Astrocyte (in vitro differentiated cells and primary cell): ENCODE data around the gene PI4KA. TPM values are rescaled to one million over a fixed set of nuclear protein-coding genes. Genes with fewer than 3 reads are reported as not detected.

Source experiments
- DNase-seq: peaks from one replicate; pipeline ENCODE4 v3.0.0-alpha.2; 2010; ENCODE audit warnings: low read depth
- FAIRE-seq: peaks from 2 replicates; lab custom pipeline; 2011; peaks lifted over from hg19 to GRCh38; lab: Jason Lieb, UNC
- H2AFZ ChIP-seq: 2 replicates; pipeline ENCODE4 v1.6.0; 2012; ENCODE audit warnings: low read depth, low read length, inconsistent platforms
- H3K27ac ChIP-seq: 2 replicates; pipeline ENCODE4 v1.5.1; 2011; ENCODE audit warnings: low read depth, low read length, inconsistent platforms
- H3K27me3 ChIP-seq: 2 replicates; pipeline ENCODE4 v1.6.0; 2011; ENCODE audit warnings: low read length, inconsistent platforms; ENCODE audit not compliant: insufficient read depth
- H3K36me3 ChIP-seq: 2 replicates; pipeline ENCODE4 v1.5.1; 2011; ENCODE audit warnings: low read length, inconsistent platforms; ENCODE audit not compliant: insufficient read depth
- H3K4me1 ChIP-seq: 2 replicates; pipeline ENCODE4 v1.5.1; 2011; ENCODE audit warnings: low read length, inconsistent platforms; ENCODE audit not compliant: insufficient read depth
- H3K4me2 ChIP-seq: 2 replicates; pipeline ENCODE4 v1.6.0; 2012; ENCODE audit warnings: low read length, inconsistent platforms
- H3K4me3 ChIP-seq: 2 replicates; pipeline ENCODE4 v1.5.1; 2011; ENCODE audit warnings: low read depth, mild to moderate bottlenecking, low read length, inconsistent platforms; ENCODE audit not compliant: insufficient read depth
- H3K79me2 ChIP-seq: 2 replicates; pipeline ENCODE4 v1.6.0; 2012; ENCODE audit warnings: mild to moderate bottlenecking, low read length, inconsistent platforms; ENCODE audit not compliant: insufficient read depth
- H3K9ac ChIP-seq: 2 replicates; pipeline ENCODE4 v1.6.0; 2012; ENCODE audit warnings: mild to moderate bottlenecking, low read length, inconsistent platforms
- H3K9me3 ChIP-seq: 2 replicates; pipeline ENCODE4 v1.5.1; 2012; ENCODE audit warnings: low read depth, mild to moderate bottlenecking, low read length, inconsistent platforms; ENCODE audit not compliant: insufficient read depth
- H4K20me1 ChIP-seq: 2 replicates; pipeline ENCODE4 v1.6.0; 2012; ENCODE audit warnings: low read length, inconsistent platforms; ENCODE audit not compliant: insufficient read depth
- H3K27ac Mint-ChIP-seq: one replicate; pipeline ENCODE4 v1.8.0; 2021; ENCODE audit warnings: mild to moderate bottlenecking, mixed read lengths; ENCODE audit not compliant: unreplicated experiment
- H3K27me3 Mint-ChIP-seq: one replicate; pipeline ENCODE4 v1.8.0; 2021; ENCODE audit warnings: low read depth, mixed read lengths; ENCODE audit not compliant: unreplicated experiment
- H3K36me3 Mint-ChIP-seq: one replicate; pipeline ENCODE4 v1.8.0; 2021; ENCODE audit warnings: low read depth, mixed read lengths; ENCODE audit not compliant: unreplicated experiment
- H3K4me1 Mint-ChIP-seq: one replicate; pipeline ENCODE4 v1.8.0; 2021; ENCODE audit warnings: low read depth, mixed read lengths; ENCODE audit not compliant: unreplicated experiment
- H3K4me3 Mint-ChIP-seq: one replicate; pipeline ENCODE4 v1.8.0; 2021; ENCODE audit warnings: mild to moderate bottlenecking, moderate library complexity, mixed read lengths; ENCODE audit not compliant: unreplicated experiment
- H3K9me3 Mint-ChIP-seq: one replicate; pipeline ENCODE4 v1.8.0; 2021; ENCODE audit warnings: mild to moderate bottlenecking, mixed read lengths; ENCODE audit not compliant: unreplicated experiment
- CTCF ChIP-seq: IDR thresholded peaks from 2 replicates; pipeline ENCODE4 v1.5.1; 2011; ENCODE audit warnings: low read depth, mild to moderate bottlenecking, inconsistent platforms, low read length, moderate library complexity; ENCODE audit not compliant: insufficient read depth
- EZH2 ChIP-seq: IDR thresholded peaks from 2 replicates; pipeline ENCODE4 v1.6.1; 2012; ENCODE audit warnings: mild to moderate bottlenecking, low read length, inconsistent platforms; ENCODE audit not compliant: insufficient read depth
- total RNA-seq: library from RNA; stranded (reverse); gene quantifications from 2 replicates; pipeline ENCODE4 v1.2.1, GENCODE V29; 2021

The PI4KA gene
- total RNA-seq, 1 donor from 2014 or later = 35.9 TPM

- H3K36me3 Mint-ChIP-seq = peaks cover 35% of the 10 kb centered on the region
- no peak for FAIRE-seq
- no peak overlapping the region for H3K27ac ChIP-seq
Observed at GRCh38 chr22:20793748-20794649, 64.6 kb downstream of the PI4KA start.

GRCh38 chr22:20792966-20793728, 65.5 kb downstream of the PI4KA start:
- Mint-ChIP-seq H3K27ac (no peak overlapping the region), H3K4me1 (no peaks in the 10 kb centered on the region), H3K36me3 (peaks cover 31% of the 10 kb centered on the region), H3K4me3 (no peak overlapping the region), H3K27me3 (no peaks in the 10 kb centered on the region), H3K9me3 (no peaks in the 10 kb centered on the region)
- H4K20me1 ChIP-seq = no peaks in the 10 kb centered on the region
- H3K79me2 ChIP-seq = no peaks in the 10 kb centered on the region
- H2AFZ ChIP-seq = no peak overlapping the region
- H3K36me3 ChIP-seq = peaks cover 21% of the 10 kb centered on the region
- no peak overlapping the region for H3K4me2 ChIP-seq
- no peaks in the 10 kb centered on the region for H3K9me3 ChIP-seq
- no peak overlapping the region for H3K9ac ChIP-seq
- H3K27ac ChIP-seq = no peak overlapping the region
- no peaks in the 10 kb centered on the region for H3K27me3 ChIP-seq
- TF ChIP-seq CTCF (no peak), EZH2 (no peak)
- H3K4me3 ChIP-seq = no peak overlapping the region
- no peak for FAIRE-seq
- peak; percentile 62 for DNase-seq
- H3K4me1 ChIP-seq = no peaks in the 10 kb centered on the region

More at GRCh38 chr22:20793748-20794649, 64.6 kb downstream of the PI4KA start:
- Histone ChIP-seq H2AFZ (no peak overlapping the region), H3K4me2 (no peak overlapping the region), H3K4me3 (no peak overlapping the region), H3K79me2 (no peaks in the 10 kb centered on the region), H3K4me1 (no peaks in the 10 kb centered on the region), H4K20me1 (no peaks in the 10 kb centered on the region), H3K36me3 (peaks cover 23% of the 10 kb centered on the region), H3K9ac (no peak overlapping the region), H3K9me3 (no peaks in the 10 kb centered on the region), H3K27me3 (no peaks in the 10 kb centered on the region)
- Mint-ChIP-seq H3K4me3 (no peak overlapping the region), H3K9me3 (no peaks in the 10 kb centered on the region), H3K4me1 (no peaks in the 10 kb centered on the region), H3K27ac (no peak overlapping the region), H3K27me3 (no peaks in the 10 kb centered on the region)
- TF ChIP-seq CTCF (no peak), EZH2 (no peak)
- no peak for DNase-seq
